Ovary (tissue), 9 donors: Measurements from ENCODE around the gene HPSE2. TPM values are rescaled to one million over a fixed set of nuclear protein-coding genes. Genes with fewer than 3 reads are reported as not detected.

Source experiments
- DNase-seq, 5 donors: peaks; one replicate each; pipeline ENCODE4 v3.0.0-alpha.2; 2019 to 2020
- H3K27ac ChIP-seq, 2 donors: fragments of 200-600 bp; one replicate each; pipeline versions ENCODE4 v1.5.1 to v1.8.0; 2019 to 2022
- H3K27me3 ChIP-seq: fragments of 200-600 bp; one replicate; pipeline ENCODE4 v1.8.0; 2022
- H3K36me3 ChIP-seq: fragments of 200-600 bp; sonication (generic); one replicate; pipeline ENCODE4 v1.5.1; 2019
- H3K4me1 ChIP-seq: one replicate; pipeline ENCODE4 v1.8.1; 2013; ENCODE audit warnings: mild to moderate bottlenecking, moderate library complexity; ENCODE audit not compliant: insufficient read depth
- H3K4me3 ChIP-seq: fragments of 200-600 bp; sonication (generic); one replicate; pipeline ENCODE4 v1.5.1; 2017
- H3K9me3 ChIP-seq, 2 donors: fragments of 200-600 bp in 1 of 2; sonication (generic) in 1 of 2; one replicate each; pipeline versions ENCODE4 v1.5.1 to v1.8.1; 2013 to 2019; ENCODE audit warnings: mild to moderate bottlenecking in 1 of 2, moderate library complexity in 1 of 2
- CTCF ChIP-seq, 3 donors: fragments of 450-650 bp in 2 of 3; fragments of 200-600 bp in 1 of 3; IDR thresholded peaks; one replicate each; pipeline versions ENCODE4 v1.5.1 to v1.8.0; 2016 to 2022; ENCODE audit warnings: antibody characterized with exemption in 3 of 3, mild to moderate bottlenecking in 1 of 3
- EP300 ChIP-seq: sonication (generic); formaldehyde crosslinking; IDR thresholded peaks from one replicate; pipeline ENCODE4 v1.6.1; 2017; ENCODE audit warnings: antibody characterized with exemption
- POLR2A ChIP-seq: fragments of 450-650 bp; IDR thresholded peaks from one replicate; pipeline ENCODE4 v1.6.1; 2017; ENCODE audit warnings: antibody characterized with exemption, mild to moderate bottlenecking, moderate library complexity
- WGBS, 3 donors: extraction: QIAGEN DNeasy Blood & Tissue Kit in 1 of 3; methylation state at CpG; one replicate each; pipeline versions ENCODE4 v1.1.5 to v1.1.7; 2013 to 2017; 5-methylcytosine and 5-hydroxymethylcytosine counted together
- intact Hi-C, 4 donors: fragments of 100-400 bp; cut with DNase I; formaldehyde crosslinking; loops; one replicate each; pipeline versions ENCODE4 v1.11.0 to v1.15.1; 2022 to 2023
- polyA plus RNA-seq, 2 donors: library from polyadenylated mRNA; stranded (reverse); fragments of 200-250 nt in 1 of 2; fragments of 350-450 nt in 1 of 2; fragmentation: Illumina TruSeq in 1 of 2; extraction: RNeasy Lipid Tissue Mini Kit (QIAGEN cat#74804) in 1 of 2; gene quantifications; one replicate each; pipeline ENCODE4 v1.2.3, GENCODE V29; 2013 to 2014
- total RNA-seq, 7 donors: library from RNA; depleted of rRNA in 2 of 7; stranded (reverse); fragments of >200 nt in 2 of 7; fragmentation: NEBNext Ultra II Directional in 3 of 7; extraction: Animal tissue kit (Norgen Biotek cat#: 25700) in 3 of 7; gene quantifications; one replicate each; pipeline versions ENCODE4 v1.1.0 to v1.2.4, GENCODE V29; 2016 to 2023
- donor health status: DM: no; HTN: no; CAD: no; lungs with moderate emphysema.
- donor health status: DM: no; HTN: no; CAD: no.
- donor health status: Bipolar disorder and iron deficiency.
- donor health status: DM: yes; HTN: yes; CAD: no.
- donor health status: DM: no; HTN: no; CAD: no.
- donor health status: DM: yes; HTN: yes; CAD: no.

The HPSE2 gene
- total and polyA plus RNA-seq, 9 donors, result 0.07 to 1.2 (median 0.12) TPM; not detected in 4

GRCh38 chr10:98533746-98534445, 701.8 kb downstream of the HPSE2 start:
- intact Hi-C loops, result no loop called here
- no peak overlapping the region for H3K27ac ChIP-seq
- no peaks in the 10 kb centered on the region for H3K27me3 ChIP-seq

GRCh38 chr10:98533241-98533640, 702.4 kb downstream of the HPSE2 start:
- intact Hi-C loops, result no loop called here
- no peaks in the 10 kb centered on the region for H3K36me3 ChIP-seq
- no peak overlapping the region for H3K4me3 ChIP-seq
- H3K4me1 ChIP-seq, result no peaks in the 10 kb centered on the region
- no peak for DNase-seq
- TF ChIP-seq CTCF (IDR thresholded peaks at IDR 0.05) (no peak), POLR2A (no peak)
- H3K27ac ChIP-seq, result no peak overlapping the region
- H3K27me3 ChIP-seq, result no peaks in the 10 kb centered on the region
- H3K9me3 ChIP-seq, result no peaks in the 10 kb centered on the region
- WGBS, 3 donors, result 62 to 64% (median 64%) methylated on average over 3 of the region's 3 CpGs

More at GRCh38 chr10:98533746-98534445, 701.8 kb downstream of the HPSE2 start:
- Histone ChIP-seq H3K36me3 (no peaks in the 10 kb centered on the region), H3K4me3 (no peak overlapping the region), H3K4me1 (no peaks in the 10 kb centered on the region), H3K9me3 (no peaks in the 10 kb centered on the region)
- TF ChIP-seq POLR2A (no peak), CTCF (IDR thresholded peaks at IDR 0.05) (no peak), EP300 (no peak)
- no peak for DNase-seq
- WGBS, 3 donors, result 90 to 94% (median 91%) methylated on average over 3 of the region's 3 CpGs

- WGBS, 3 donors, result 89 to 96% (median 91%) methylated on average over 9 of the region's 9 CpGs
- no peak for DNase-seq
- H3K4me1 ChIP-seq, result no peaks in the 10 kb centered on the region
- H3K9me3 ChIP-seq, result no peaks in the 10 kb centered on the region
- no peak overlapping the region for H3K4me3 ChIP-seq
- TF ChIP-seq CTCF (IDR thresholded peaks at IDR 0.05), result no peak
- no peak for TF ChIP-seq POLR2A
- no peak for TF ChIP-seq EP300
- H3K36me3 ChIP-seq, result no peaks in the 10 kb centered on the region
- intact Hi-C loops, result no loop called here
- H3K27me3 ChIP-seq, result no peaks in the 10 kb centered on the region
- no peak overlapping the region for H3K27ac ChIP-seq
These were observed 706.9 kb downstream of the HPSE2 start for GRCh38 chr10:98528805-98529183.

- intact Hi-C loops, result no loop called here
- 64 to 76% (median 72%) methylated on average over 8 of the region's 8 CpGs for WGBS, 3 donors
- no peaks in the 10 kb centered on the region for H3K4me1 ChIP-seq
- no peak overlapping the region for H3K27ac ChIP-seq
- DNase-seq, result no peak
- no peaks in the 10 kb centered on the region for H3K36me3 ChIP-seq
- H3K27me3 ChIP-seq, result no peaks in the 10 kb centered on the region
- no peak for TF ChIP-seq CTCF (IDR thresholded peaks at IDR 0.05)
- no peak for TF ChIP-seq POLR2A
- TF ChIP-seq EP300, result no peak
- H3K9me3 ChIP-seq, result no peaks in the 10 kb centered on the region
- no peak overlapping the region for H3K4me3 ChIP-seq
These were observed 707.4 kb downstream of the HPSE2 start for GRCh38 chr10:98528166-98528804.
